GM19193 (cell line): Measurements from ENCODE around the gene GRID1.

Experiments
- POLR2A ChIP-seq: IDR thresholded peaks from 4 replicates; pipeline ENCODE4 v1.6.1; 2011; ENCODE audit not compliant: insufficient read depth, insufficient read length; ENCODE audit errors: extremely low read depth

Gene GRID1

DNA sequence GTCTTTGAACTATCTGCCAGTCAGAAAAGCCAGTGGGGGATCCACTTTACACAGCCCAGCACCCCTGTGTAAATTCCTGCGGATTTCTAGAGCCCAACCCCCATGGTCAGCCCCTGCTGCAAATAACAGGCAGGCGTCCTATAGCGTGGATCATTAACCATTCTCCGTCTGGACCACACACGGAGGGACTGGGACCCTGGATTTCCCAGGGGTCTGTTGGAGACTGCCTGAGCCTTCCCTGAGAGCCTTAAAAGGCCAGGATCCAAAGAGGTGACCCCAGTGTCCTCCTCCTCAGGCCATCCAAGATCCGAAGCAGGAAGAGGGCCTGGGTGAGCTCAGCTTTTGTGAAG, 11.2 kb upstream of the GRID1 start:
- no peak for TF ChIP-seq POLR2A

DNA sequence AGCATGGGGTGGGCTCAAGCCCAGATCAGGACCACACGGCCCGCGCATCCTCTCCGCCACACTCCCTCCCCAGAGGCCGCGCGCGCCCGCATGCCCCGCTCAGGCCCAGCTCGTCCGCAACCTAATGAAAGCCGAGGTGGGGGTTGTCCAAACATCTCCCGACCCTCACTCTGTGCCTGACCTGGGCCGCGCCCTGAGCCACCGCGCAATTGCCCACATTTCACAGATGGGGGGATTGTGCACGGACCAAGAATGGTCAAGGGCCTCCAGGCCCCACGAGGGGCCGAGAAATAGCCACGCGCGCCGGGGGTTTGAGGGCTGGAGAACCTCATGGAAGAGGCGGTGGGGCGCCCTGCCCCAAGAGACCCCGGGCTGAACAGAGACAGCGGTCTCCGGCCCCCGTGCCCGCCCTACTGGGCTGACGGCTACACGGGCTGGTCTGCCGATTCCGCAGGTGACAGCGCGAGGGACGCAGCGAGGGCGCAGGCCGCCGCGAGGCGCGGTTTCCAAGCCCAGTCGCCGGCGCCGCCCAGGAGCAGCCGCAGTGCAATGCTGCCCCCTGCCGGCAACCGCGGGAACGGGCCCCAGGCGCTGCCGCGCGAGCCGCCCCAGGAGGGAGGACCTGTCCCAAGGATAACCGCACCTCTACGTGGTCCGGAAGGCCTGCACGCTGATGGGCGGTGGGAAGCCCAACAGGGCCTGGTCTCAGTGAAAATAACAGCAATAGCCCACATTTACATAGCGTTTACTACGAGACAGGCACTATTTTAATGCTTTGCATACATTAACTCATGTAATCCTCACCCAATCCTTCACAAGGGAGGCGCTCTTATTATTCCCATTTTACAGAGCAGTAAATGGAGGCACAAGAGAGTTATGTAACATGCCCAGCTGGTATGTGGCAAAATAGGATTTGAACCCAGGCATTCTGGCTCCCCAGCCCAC, 10.5 kb upstream of the GRID1 start:
- TF ChIP-seq POLR2A, result no peak

DNA sequence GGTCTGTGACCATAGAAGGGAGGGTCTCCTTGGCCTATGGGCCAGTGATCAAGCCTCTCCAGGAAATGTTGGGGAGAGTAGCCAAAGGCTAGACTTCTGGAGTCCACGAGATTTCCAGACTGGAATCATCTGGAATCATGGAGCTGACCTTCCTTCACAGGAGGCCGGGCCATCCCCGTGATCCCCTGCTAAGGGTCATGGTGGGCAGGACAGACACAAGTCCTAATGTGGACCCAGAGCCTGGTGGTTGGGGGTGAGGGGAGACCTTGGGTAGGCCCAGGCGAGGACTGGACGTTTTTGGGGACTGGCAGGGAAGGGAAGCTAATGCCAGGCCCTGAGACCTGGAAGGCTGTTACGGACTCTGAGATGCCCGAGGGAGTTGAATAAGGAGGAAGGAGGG, 9.8 kb upstream of the GRID1 start:
- no peak for TF ChIP-seq POLR2A

DNA sequence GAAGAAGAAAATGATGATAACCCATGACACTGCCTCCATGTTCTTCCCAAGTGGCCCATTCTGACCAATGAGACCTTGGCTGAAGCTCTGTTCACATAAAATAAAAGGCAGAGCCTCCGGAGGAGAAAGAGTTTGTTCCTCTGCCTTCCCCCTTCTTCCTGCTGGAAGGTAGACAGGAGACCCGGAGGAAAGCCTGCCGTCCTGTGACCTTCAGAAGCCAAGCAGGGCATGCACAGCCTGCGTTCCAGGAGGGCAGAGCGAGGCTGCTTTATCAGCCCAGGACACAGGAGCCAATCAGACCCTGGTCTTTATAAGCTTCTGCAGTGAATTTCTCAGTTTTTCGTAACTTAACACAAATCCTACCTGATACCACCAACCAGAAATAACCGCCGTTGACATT, 8.6 kb upstream of the GRID1 start:
- no peak for TF ChIP-seq POLR2A

DNA sequence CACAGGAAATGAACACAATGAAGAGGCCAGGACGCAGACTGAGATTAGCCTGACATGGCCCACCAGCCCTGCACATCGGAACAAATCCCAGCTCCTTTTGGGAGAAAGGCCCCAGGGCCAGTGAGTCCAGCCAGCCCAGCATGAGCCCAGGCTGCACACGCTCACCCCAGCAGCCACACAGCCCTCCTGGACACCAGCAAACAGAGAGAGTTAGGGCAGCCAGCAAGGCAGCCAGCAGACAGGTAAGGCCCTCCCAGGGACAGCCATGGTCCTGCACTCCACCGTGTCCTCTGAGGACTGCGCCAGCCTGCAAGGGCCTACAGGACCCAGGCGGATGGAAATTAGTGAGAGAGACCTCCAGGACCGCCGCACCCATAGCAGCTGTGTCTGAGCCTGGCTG, 8.1 kb upstream of the GRID1 start:
- TF ChIP-seq POLR2A, result no peak

DNA sequence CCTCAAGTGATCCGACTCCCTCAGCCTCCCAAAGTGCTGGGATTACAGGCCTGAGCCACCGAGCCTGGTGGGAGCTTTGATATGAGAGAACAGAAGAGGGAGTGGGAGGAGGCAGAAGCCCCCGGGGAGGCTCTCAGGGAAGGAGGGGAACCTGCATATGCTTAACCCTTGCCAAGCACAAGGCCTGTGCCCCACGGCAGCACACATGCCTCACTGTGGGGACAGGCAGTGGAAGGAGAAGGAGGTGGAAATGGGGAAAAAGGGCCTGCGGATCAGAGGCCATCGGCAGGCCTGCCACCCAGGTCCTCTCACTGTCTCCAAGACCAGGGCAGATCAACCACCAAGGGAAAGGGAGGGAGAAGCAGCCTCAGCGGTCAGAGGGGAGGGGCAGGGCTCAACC, 7.2 kb upstream of the GRID1 start:
- TF ChIP-seq POLR2A, result no peak

DNA sequence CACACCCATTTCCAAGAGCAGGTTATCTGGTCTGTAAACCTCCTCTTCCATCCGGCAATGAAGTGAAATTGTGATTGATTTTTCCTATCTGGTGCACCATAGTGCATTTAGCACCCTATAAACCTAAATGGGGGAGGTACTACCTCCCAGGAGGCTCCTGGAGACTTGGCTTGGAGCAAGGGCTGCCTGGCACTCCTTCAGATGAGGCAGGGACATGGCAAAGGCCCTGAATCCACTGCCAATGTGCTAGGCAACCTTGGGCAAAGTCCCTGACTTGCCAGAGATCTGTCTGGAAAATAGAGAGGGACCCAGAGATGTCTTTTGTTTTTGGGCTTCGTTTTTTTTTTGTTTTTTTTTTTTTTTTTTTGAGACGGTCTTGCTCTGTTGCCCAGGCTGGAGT, 6.7 kb upstream of the GRID1 start:
- no peak for TF ChIP-seq POLR2A

DNA sequence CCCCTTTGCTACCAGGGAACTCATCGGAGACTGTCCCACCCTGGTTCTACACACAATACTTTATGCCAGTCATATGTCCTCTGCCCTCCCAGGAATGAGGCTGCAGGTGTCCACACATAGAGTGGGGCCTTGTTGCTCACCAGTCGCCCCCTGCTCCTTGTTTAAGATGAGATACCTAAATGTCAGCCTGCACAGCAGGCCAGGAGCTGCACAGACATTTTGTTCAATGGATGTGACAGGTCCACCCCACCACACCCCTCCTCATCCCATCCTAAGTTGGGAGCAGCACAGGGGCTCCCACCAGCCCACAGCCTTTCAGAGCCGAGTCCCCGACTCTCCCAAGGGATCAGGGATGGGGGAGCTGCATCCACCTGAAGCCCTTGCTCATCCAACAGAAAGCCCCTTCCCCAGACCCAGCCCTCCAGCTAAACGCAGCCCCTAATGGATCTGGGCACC, 6.2 kb upstream of the GRID1 start:
- no peak for TF ChIP-seq POLR2A

DNA sequence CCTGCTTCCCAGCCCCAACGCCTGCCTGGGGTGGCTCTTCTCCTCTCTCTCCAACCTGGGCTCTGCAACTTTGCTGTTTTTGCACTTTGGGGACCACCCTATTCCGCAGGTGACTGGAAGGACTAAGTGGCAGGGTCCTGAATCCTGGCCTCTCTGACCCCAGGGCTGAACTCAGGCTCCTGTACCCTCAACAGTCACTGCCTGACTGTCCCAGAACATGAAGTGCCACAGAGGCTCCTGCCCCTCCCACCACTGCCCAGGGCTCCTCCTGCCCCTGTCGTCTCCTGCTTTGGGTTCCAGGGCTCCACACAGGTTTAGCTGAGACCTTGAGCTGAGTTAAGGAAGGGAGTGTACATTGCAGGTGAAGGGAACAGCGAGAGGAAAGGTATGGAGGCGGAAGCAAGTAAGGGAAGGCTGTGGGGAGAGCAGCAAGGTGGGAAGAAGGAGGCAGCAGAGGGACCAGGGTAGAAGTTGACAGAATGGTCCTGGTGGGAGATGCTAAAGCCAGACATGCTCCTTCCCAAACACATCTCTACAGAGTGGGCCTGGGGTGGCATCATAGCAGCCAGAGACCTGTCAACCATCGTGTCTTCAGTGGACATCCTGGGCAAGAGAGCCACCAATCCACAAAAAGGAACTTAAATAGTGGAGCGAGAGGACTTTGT, 5.7 kb upstream of the GRID1 start:
- no peak for TF ChIP-seq POLR2A

DNA sequence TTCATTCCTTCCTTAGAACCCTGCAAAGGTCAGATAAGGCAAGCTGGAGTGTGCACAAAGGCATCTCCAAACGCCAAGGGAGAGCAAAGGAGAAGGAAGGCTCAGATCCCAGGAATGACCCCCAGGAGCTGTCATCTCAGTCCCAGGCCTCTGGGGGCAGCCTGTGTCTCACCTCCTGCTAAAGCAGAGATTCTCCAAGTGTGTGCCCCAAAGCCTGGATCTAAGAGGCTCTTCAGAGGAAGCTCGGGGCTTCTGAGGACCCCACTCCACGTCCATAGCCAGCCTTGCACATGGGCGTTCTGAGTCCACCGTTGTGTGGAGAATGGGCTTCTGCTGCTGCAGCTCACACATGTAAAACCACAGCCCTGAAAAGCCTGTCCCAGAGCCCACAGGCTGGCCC, 5.1 kb upstream of the GRID1 start:
- no peak for TF ChIP-seq POLR2A

DNA sequence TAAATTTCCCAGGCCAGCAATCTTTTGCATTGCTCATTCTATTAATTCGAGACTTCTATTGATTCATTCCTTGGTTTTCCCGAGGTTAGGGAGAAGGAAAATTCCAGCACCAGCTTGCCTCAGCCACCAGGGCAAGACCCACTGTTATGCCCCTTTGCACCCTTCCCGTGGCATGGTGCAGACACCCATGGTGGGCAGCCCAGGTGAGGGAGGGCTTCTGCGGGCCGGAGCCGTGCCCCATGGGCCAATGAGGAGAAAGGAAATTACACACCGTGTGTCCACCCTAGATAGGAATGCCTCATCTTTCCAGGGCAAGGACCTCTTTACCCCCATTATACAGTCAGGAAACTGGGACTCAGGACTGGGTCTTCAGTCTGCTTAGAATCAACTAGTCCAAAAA, 4.5 kb upstream of the GRID1 start:
- TF ChIP-seq POLR2A, result no peak

DNA sequence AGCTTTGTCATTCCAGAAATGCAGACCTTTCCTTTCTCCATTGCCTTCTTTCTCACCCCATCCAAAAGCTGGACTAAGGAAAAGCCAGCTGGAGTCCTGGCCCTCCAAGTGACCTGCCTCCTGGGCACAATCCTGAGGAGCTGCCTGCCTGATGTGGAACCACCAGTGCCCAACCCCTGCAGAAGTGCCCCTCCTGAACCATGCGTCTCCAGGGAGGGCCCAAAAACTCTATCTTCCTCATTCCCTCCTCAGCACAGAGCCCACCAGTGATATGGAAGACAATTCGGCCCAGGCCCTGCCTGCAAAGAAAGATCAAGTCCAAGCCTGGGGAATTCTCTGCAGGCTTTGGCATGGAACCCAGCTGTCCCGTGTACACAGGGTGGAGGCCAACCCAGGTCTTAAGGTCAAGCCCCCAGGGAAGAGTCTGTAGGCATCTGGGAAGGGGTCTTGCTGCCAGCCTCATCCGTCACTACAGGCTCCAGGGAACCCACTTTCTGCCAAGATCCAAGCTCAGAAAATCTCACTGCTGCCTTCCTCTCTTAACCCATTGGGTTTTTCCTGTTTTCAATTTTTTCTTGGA, 3.5 kb upstream of the GRID1 start:
- no peak for TF ChIP-seq POLR2A

DNA sequence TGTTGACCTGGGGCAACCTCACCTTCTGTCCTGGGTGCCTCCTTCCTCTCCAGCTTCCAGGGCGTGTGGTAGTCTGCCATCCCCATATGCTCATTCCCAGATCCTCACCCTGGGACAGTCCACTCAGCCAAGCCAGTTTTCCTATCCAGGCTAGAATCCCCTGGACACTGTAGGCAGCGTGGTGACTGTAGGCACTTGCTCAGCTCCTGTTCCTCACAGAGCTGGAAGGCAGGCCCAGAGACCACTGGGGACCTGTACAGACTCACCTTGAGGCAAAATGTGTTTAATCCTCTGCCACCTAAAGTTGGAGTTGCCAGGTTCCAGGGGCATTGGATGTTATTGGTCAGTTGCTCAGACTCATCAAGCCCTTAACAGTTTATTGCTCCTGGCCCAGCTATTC, 2.4 kb upstream of the GRID1 start:
- TF ChIP-seq POLR2A, result no peak

DNA sequence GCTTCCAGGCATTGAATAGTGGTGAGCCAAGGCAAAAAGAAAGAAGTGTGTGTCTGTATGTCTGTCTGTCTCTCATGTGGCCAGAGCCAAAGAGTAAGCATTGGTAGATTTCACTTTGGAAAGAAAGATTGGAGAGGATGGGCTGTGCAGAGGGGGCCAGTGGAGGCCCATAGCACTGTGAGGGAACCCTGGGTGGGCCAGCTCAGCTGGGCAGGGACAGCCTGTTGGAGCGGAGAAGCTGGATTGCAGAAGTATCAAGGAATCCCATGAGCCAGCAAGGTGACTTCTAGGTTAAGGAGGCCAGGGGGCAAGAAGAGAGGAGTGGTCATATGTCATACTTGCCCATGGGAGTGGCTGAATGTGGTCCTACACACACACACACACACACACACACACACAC, 1.5 kb upstream of the GRID1 start:
- TF ChIP-seq POLR2A, result no peak

DNA sequence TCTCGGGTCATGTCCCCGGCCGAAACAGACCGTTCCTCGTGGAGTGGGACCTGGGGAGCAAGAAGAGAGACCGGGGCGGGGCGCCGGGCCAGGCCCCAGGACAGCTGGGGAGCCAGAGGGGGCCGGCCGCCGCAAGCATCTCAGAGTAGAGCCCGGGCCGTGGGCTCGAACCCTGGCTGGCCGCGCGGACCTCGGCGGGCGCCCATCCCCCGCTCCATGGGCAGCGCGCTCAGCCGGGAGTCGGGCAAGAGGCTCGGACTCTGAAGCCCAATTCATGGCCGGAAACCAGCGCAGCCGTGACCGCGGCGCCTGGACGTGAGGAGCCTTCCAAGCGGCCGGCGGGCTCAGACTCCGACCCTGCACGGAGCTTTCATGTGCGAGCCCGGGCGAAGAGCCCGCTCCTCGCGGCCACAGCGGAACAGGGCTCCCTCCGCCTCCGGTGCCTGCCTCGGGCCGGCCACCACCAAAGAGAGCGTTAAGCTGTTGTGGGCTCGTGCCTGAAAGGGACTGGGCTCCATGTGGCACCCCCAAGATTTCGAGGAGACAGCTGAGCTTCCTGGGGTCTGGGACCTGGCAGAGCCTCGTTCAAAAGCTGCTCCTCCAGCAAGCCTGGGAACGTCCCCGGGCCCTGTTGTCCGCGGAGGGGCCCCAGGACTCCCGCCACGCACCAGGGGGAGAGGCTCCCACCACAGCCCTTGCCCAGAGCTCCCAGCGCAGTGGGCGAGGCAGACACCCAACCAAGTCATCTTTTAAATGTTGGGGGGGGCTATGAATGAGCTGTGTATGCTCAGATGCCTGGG, 757 bp upstream of the GRID1 start:
- TF ChIP-seq POLR2A, result no peak
